ENCODE results near the gene TBX15.

The TBX15 gene

GRCh38 chr1:118988186-118989005 is at the start of gene TBX15:
Gene TBX15 (minus strand): TSS chr1:118988343. CDS start chr1:118987795, 548 bp downstream.
- no peak for DNase-seq

DNA sequence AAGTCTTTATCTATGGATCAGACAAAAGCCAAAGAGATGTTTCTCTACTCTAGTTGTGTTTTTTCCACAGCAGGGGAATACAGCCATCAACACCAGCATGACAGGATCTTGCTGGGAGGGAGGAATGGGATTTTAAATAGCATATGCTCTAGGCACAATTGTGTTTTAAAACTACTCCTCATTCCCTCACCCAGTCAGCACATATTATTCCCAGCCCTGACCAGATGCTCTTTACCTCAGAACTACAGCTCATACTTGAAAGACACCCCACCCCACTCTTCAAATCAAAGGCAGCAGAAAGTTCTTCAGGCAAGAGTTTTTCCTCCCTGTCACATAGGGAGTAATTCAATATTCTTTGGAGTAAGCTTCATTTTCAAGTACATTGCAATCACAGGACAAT is 46.2 kb upstream of the TBX15 start:
- no peak for DNase-seq

GRCh38 chr1:119032986-119033385 is 44.8 kb upstream of the TBX15 start:
- DNase-seq: no peak

GRCh38 chr1:119027759-119028158 is 39.6 kb upstream of the TBX15 start:
- no peak for DNase-seq

DNA sequence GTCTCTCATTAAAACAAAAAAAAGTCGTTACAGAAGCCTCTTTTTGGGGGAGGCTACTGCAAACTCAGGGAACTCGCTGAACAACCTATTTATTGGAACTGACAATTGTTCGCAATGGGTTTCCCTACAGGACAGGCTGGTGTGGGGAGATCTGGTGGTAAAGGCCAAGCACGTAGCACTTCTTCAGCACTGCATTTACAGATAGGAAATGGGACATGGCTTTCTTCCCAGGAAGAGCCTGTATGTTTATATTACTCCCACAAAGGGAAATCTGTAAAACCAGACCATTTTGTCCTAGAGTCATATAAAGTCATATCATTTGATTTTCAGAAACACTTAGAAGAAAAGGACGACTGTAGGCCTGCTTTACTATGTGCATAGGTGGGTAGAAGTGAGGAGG is 38.8 kb upstream of the TBX15 start:
- no peak for DNase-seq

GRCh38 chr1:119015547-119015946 is 27.4 kb upstream of the TBX15 start:
- no peak for DNase-seq

DNA sequence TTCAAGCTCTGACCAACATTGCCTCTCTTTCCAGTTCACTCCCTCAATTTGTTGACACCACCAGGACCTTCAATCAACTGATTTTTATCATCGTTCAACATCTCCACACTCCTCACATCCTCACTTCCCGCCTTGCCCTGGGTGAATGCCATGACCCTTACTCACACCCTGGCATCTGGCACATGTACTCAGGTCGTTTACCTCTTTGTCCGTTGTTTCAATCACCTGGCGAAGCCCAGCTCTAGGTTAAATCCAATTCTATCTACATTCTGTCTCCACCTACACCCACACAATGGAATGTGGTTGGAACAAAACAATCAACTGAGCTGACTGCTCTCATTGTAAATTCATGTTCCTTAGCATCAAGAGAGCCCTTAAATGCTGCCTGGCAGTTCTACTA is 24.2 kb upstream of the TBX15 start:
- DNase-seq: no peak

GRCh38 chr1:119011706-119012105 is 23.6 kb upstream of the TBX15 start:
- no peak for DNase-seq

GRCh38 chr1:119011116-119011515 is 23.0 kb upstream of the TBX15 start:
- DNase-seq: no peak

DNA sequence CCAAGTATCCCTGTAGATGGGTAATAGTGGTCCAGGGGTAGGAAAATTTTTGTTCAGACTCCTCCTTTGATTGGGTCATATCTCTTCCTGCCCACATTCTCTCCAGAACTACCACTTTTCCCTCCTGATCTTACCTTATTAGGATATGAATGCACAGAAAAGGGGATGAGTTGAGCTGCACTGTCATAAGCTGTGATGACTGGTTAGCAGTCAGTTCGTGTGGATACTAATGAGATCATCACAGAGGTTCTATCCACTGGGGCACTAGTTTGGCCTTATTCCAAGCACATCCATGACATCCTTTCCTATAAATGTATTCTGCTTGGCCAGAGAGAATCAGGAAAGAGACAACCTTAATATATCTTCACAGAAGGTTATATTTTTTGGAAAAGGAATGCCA is 22.1 kb upstream of the TBX15 start:
- DNase-seq: no peak

GRCh38 chr1:119009312-119009655 is 21.1 kb upstream of the TBX15 start:
- no peak for DNase-seq

GRCh38 chr1:119008483-119009311 is 20.6 kb upstream of the TBX15 start:
- no peak for DNase-seq

GRCh38 chr1:119007670-119008482 is 19.7 kb upstream of the TBX15 start:
- no peak for DNase-seq

DNA sequence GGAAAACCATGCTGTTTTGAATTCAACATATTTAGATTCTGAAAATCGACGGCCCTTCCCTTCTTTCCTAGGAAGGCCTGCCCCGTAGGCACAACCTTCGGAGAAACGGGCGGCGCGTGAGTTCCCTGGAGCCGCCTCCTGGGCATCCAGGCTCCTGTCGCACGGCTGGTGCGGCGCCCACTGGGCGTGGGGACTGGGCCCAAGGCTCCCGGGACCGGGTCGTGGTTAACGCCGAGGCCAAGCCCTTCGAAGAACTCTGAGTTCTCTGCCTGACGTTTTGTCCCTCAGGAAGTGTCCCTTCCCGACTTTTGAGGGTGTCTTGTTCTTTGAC is 19.2 kb upstream of the TBX15 start:
- DNase-seq: no peak

DNA sequence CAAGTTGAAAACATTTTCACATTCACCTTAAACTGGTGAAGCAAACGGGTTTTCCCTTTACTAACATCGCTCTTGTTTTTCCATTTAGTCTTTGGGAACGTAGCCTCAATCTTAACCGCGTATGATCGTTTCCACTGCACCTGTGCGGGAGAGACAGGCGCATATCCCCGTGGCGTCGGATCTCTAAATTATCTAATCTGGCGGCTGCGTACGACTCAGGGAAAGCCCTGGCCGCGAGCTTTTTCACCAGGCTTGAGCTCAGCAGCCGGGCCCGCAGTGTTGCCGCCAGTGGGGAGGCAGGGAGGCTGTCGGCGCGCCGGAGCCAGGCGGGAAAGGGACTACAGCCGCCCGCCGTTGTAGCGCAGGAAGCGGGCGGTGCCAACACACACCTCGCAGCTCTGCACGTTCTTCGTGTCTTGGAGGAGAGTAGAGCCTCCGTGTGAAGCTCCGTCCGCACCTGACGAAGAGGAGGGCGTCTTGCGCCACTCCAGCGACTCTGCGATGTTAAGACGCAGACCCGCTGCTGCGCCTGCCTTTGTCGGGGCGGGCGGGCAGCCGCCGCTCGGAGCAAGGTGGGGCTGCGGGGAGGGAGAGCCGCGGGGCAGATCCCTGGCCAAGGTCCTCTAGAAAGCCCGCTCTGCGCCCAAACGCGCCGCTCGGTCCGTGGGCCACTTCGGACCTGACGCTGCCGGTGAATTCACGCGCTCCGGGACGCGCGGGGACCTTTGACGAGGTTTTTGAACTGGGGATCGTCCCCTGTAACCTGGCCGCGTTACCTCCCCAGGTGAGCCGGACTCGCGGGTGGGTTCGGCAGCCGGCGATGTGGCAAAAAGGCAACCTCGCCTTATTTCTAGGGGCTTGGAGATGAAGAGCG is 18.5 kb upstream of the TBX15 start:
- DNase-seq: no peak

- DNase-seq: no peak
These were observed 17.7 kb upstream of the TBX15 start for GRCh38 chr1:119005724-119006405.

GRCh38 chr1:119004781-119005180 is 16.6 kb upstream of the TBX15 start:
- no peak for DNase-seq

DNA sequence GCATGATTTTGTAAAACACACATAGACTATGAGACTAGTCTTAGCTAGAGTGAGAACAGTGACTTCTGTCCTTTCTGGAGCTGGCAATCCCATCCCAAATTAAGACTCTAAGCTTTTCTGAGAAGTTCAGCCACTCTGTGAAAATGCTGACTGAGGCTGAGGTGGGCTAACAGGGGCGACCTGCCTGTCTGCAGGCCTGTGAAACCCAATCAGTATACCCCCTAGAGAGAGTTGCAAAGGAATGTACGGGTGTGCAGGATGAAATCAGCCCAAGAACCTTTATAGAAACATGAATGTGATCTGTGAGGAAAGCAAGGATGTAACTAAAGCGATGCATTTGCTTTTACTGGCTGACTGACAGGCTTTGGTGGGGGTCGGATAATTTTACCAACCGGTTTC is 16.0 kb upstream of the TBX15 start:
- no peak for DNase-seq

DNA sequence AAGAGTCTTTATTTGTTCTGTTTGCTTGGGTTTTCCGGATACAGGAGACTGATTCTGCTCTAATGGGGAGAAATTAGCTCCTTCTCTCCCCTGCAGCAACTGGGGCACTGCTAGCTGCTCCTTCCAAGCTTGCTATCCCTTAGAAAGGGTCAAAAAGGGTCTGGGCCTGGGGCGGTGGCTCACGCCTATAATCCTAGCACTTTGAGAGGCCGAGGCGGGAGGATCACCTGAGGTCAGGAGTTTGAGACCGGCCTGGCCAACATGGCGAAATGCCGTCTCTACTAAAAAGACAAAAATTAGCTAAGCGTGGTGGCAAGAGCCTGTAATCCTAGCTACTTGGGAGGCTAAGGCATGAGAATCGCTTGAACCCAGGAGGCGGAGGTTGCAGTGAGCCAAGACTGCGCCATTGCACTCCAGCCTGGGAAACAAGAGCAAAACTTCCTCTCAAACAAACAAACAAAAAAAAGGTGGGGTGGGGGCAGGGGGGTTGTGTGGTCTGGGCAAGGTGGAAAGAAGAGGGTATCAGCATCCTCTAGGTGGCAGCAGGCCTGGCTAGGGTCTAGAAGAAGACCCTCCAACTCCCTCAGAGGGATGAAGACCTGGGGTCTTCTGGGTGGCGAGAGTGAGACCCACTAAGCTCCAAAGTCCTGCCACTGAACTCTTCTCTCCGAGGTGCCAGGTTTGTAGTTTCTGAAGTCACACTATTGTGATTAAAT is 15.4 kb upstream of the TBX15 start:
- DNase-seq: no peak

DNA sequence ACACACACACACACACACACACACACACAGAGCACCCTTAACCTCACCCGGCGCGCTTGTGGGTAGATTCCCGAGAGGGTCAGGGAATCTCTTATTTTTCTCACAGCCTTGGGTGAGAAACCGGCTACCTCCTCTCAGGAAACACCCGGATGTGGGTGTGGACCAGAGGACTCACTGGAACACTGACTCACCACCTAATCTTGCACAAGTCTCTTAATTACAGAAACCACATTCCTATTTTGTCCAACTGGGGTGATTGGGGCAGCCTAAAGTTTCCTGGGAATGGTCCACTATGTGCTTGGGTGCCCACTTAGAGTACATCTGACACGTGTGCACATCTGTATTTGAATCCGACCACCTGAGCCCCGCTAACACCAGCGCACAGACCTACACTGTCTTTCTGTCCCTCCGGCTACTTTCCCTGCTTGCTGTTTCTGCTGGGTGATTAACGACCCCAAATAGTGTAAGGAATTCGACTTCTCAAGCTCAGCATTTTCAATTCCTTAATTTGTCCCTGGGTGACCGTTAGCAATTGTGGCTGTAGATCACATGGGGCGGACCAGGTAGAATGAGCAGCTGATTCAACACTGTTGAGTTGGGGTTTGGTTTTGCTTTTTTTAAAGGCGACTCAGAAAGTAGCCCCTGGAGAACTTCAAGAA is 14.0 kb upstream of the TBX15 start:
- no peak for DNase-seq

All from C1 segment of cervical spinal cord (tissue), 14 donors.